MM.1S (cell line): Measurements from ENCODE around the gene HIGD2A.

Experiments
- DNase-seq: peaks from one replicate; pipeline ENCODE4 v3.0.0-alpha.2; 2015
- H2AFZ ChIP-seq: fragments of 300-600 bp; sonication (generic); 2 replicates; pipeline ENCODE4 v1.6.0; 2016; ENCODE audit warnings: antibody characterized with exemption, low read length
- H3F3A ChIP-seq: fragments of 300-600 bp; sonication (generic); 2 replicates; pipeline ENCODE4 v1.6.1; 2016; ENCODE audit warnings: mild to moderate bottlenecking, antibody characterized with exemption, low read length, moderate library complexity, mixed read lengths; ENCODE audit not compliant: insufficient read depth
- H3K27ac ChIP-seq: fragments of 300-600 bp; sonication (generic); 2 replicates; pipeline ENCODE4 v1.5.1; 2016; ENCODE audit warnings: mild to moderate bottlenecking, low read length
- H3K27me3 ChIP-seq: fragments of 300-600 bp; sonication (generic); replicated peaks from 2 replicates; pipeline ENCODE4 v1.6.0; 2016; ENCODE audit warnings: low read length; ENCODE audit not compliant: insufficient read depth
- H3K36me3 ChIP-seq: fragments of 300-600 bp; sonication (generic); replicated peaks from 2 replicates; pipeline ENCODE4 v1.6.1; 2016; ENCODE audit warnings: mild to moderate bottlenecking, low read length, mixed read lengths; ENCODE audit not compliant: insufficient read depth
- H3K4me1 ChIP-seq: fragments of 300-600 bp; sonication (generic); 2 replicates; pipeline ENCODE4 v1.6.1; 2016; ENCODE audit warnings: low read length, mixed read lengths
- H3K4me2 ChIP-seq: fragments of 300-600 bp; sonication (generic); 2 replicates; pipeline ENCODE4 v1.6.0; 2016; ENCODE audit warnings: low read depth, low read length
- H3K4me3 ChIP-seq: fragments of 300-600 bp; sonication (generic); 2 replicates; pipeline ENCODE4 v1.5.1; 2016; ENCODE audit warnings: low read length, mixed read lengths
- H3K79me2 ChIP-seq: fragments of 300-600 bp; sonication (generic); 2 replicates; pipeline ENCODE4 v1.6.1; 2016; ENCODE audit warnings: mixed run types, low read length, mixed read lengths
- H3K9ac ChIP-seq: fragments of 300-600 bp; sonication (generic); 2 replicates; pipeline ENCODE4 v1.6.1; 2016; ENCODE audit warnings: low read length, mixed read lengths
- H3K9me2 ChIP-seq: fragments of 300-600 bp; sonication (generic); replicated peaks from 2 replicates; pipeline ENCODE4 v1.6.1; 2016; ENCODE audit warnings: mild to moderate bottlenecking, low read length, mixed read lengths; ENCODE audit not compliant: insufficient read depth
- H3K9me3 ChIP-seq: fragments of 300-600 bp; sonication (generic); replicated peaks from 2 replicates; pipeline ENCODE4 v1.6.1; 2016; ENCODE audit warnings: mild to moderate bottlenecking, low read length, mixed read lengths; ENCODE audit not compliant: insufficient read depth
- H4K20me1 ChIP-seq: fragments of 300-600 bp; sonication (generic); 2 replicates; pipeline ENCODE4 v1.6.1; 2016; ENCODE audit warnings: mild to moderate bottlenecking, low read length, moderate library complexity, mixed read lengths; ENCODE audit not compliant: insufficient read depth
- CTCF ChIP-seq: fragments of 300-600 bp; sonication (generic); IDR thresholded peaks from 2 replicates; pipeline ENCODE4 v1.5.1; 2016; ENCODE audit warnings: antibody characterized with exemption, low read length, mixed read lengths
- EZH2 ChIP-seq: fragments of 300-600 bp; sonication (generic); optimal IDR thresholded peaks from 2 replicates; pipeline ENCODE3; 2017; ENCODE audit warnings: low read depth, mild to moderate bottlenecking, antibody characterized with exemption, low read length, mixed read lengths
- EZH2phosphoT487 ChIP-seq: fragments of 300-600 bp; sonication (generic); IDR thresholded peaks from 2 replicates; pipeline ENCODE4 v1.6.1; 2018; ENCODE audit warnings: antibody characterized with exemption, low read length

Gene HIGD2A

GRCh38 chr5:176426876-176427275 lies 38.3 kb downstream of the HIGD2A start:
- no peaks in the 10 kb centered on the region for H3F3A ChIP-seq

GRCh38 chr5:176427971-176428370 lies 39.4 kb downstream of the HIGD2A start:
- H3K4me3 ChIP-seq, result no peak overlapping the region
- no peak for DNase-seq
- H3K27me3 ChIP-seq, result peaks cover 19% of the 10 kb centered on the region; the same call in 1 of the 2 replicates
- no peak overlapping the region for H3K4me2 ChIP-seq
- no peaks in the 10 kb centered on the region for H3F3A ChIP-seq
- H3K9me2 ChIP-seq, result no peaks in the 10 kb centered on the region
- no peaks in the 10 kb centered on the region for H3K36me3 ChIP-seq
- no peak overlapping the region for H2AFZ ChIP-seq
- H3K9me3 ChIP-seq, result no peaks in the 10 kb centered on the region
- TF ChIP-seq EZH2 (no peak), EZH2phosphoT487 (no peak), CTCF (no peak)
- no peak overlapping the region for H3K9ac ChIP-seq
- no peaks in the 10 kb centered on the region for H4K20me1 ChIP-seq
- no peaks in the 10 kb centered on the region for H3K79me2 ChIP-seq
- H3K4me1 ChIP-seq, result no peaks in the 10 kb centered on the region
- H3K27ac ChIP-seq, result no peak overlapping the region

More at GRCh38 chr5:176426876-176427275, 38.3 kb downstream of the HIGD2A start:
- no peaks in the 10 kb centered on the region for H3K9me2 ChIP-seq
- H2AFZ ChIP-seq, result no peak overlapping the region
- no peak overlapping the region for H3K9ac ChIP-seq
- TF ChIP-seq EZH2, result no peak
- no peak for TF ChIP-seq CTCF
- no peak for TF ChIP-seq EZH2phosphoT487
- H3K4me3 ChIP-seq, result no peak overlapping the region
- no peaks in the 10 kb centered on the region for H3K79me2 ChIP-seq
- no peak overlapping the region for H3K27ac ChIP-seq
- peaks cover 12% of the 10 kb centered on the region; the same call in 1 of the 2 replicates for H3K27me3 ChIP-seq
- H4K20me1 ChIP-seq, result no peaks in the 10 kb centered on the region
- H3K9me3 ChIP-seq, result no peaks in the 10 kb centered on the region
- H3K4me1 ChIP-seq, result no peaks in the 10 kb centered on the region
- no peak overlapping the region for H3K4me2 ChIP-seq
- no peaks in the 10 kb centered on the region for H3K36me3 ChIP-seq
- no peak for DNase-seq

- Histone ChIP-seq H3K79me2 (no peaks in the 10 kb centered on the region), H3K27ac (no peak overlapping the region), H4K20me1 (no peaks in the 10 kb centered on the region), H3K4me2 (no peak overlapping the region), H3K9me2 (no peaks in the 10 kb centered on the region), H3K36me3 (no peaks in the 10 kb centered on the region), H2AFZ (no peak overlapping the region), H3K9ac (no peak overlapping the region), H3F3A (no peaks in the 10 kb centered on the region), H3K4me3 (no peak overlapping the region), H3K27me3 (peaks cover 19% of the 10 kb centered on the region; the same call in 1 of the 2 replicates), H3K9me3 (no peaks in the 10 kb centered on the region), H3K4me1 (no peaks in the 10 kb centered on the region)
- TF ChIP-seq CTCF (no peak), EZH2 (no peak), EZH2phosphoT487 (no peak)
- DNase-seq, result no peak
Measured at GRCh38 chr5:176429972-176430371, 41.4 kb downstream of the HIGD2A start.
